ENCODE results near the gene NUDT10.
A peak's percentile ranks its signal among the peaks of the same experiment; 100 is the strongest.
"Not testable (repeated sequence)": the region's sequence is repeated elsewhere in the genome, so short reads cannot be mapped to it uniquely, and the experiment has no call there.

The NUDT10 gene

GRCh38 chrX:51332188-51332942, at the start of gene NUDT10:
NUDT10 (plus strand) TSS chrX:51332822; CDS start chrX:51332966, 144 bp downstream.
- no peak for FAIRE-seq

DNA sequence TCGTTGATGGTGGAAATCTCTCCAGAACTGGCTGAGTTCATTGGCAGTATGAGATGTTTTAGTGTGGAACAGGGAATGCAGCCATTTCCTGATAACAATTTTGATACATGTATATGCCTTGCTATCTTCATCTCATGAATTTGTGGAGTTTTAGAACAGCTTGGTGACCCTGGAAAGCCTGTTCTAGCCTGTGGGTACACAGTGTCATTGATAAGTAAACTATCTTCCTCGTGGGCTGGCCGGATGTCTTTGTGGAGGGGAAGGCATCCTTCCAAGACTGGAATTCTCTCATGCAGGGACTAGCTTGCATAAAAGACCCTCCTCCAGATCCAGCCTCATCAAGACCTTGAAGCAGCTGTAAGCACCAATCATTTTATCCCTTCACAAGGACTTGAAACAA, 40.2 kb upstream of the NUDT10 start:
- FAIRE-seq, result no peak

DNA sequence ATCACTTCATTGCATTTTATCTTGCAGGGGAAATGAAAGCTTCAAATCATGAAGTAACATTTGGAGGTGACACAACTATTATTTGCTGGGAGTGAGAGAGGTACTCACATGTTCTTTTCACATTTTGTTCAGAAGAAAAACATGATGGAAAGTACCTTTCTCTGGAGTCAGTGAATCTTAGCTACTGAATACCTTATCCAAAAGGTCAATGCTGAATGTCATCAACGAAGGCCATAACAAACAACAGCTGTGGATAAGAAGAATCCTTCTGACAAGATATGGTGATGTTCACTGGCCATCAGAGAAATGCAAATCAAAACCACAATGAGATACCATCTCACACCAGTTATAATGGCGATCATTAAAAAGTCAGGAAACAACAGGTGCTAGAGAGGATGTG, 36.5 kb upstream of the NUDT10 start:
- FAIRE-seq, result peak; percentile 79

GRCh38 chrX:51316271-51316670, 16.4 kb upstream of the NUDT10 start:
- FAIRE-seq, result no peak

DNA sequence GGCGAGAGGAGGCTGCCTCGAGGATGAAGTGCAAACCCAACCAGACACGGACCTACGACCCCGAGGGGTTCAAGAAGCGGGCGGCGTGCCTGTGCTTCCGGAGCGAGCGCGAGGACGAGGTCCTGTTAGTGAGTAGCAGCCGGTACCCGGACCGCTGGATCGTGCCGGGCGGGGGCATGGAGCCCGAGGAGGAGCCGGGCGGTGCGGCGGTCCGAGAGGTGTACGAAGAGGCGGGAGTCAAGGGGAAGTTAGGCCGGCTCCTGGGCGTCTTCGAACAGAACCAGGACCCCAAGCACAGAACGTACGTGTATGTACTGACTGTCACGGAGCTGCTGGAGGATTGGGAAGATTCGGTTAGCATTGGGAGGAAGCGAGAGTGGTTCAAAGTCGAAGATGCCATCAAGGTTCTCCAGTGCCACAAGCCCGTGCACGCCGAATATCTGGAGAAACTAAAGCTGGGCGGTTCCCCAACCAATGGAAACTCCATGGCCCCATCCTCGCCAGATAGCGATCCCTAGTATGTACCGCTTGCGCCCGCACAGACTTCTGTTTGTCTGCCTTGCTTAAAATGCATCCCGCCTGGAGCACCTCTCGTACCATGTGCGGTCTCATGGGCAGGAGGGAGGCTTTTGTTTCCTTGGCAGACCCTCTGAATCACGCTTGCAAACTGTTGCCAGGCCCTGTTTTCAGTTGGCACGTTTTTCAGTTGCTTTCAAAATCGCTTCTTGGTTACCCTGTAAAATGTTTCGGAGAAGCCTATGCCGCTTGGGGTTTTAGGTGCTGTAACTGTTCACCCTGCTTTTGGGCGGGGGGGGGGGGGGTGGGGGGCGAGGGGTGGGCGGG, 542 bp downstream of the NUDT10 start:
- not testable (repeated sequence) for FAIRE-seq

DNA sequence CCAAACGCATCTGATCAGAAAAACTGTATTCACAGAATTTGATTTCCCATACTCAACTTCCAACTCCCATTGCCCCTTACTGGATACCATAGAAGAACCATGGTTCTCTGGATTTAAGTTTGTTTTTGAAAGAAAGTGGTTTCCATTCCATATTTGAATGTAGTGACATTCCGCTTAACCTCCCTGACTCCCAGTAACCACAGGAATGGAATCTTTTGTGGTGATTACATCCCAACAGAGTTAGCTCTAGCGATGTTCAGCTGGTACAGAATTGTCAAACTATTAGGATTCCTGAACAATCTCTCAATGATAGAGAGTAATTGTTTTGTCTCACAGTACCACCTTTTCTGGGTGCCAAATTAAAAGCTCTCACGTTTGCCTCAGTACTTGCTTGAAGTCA, 1.7 kb downstream of the NUDT10 start:
- no peak for FAIRE-seq

DNA sequence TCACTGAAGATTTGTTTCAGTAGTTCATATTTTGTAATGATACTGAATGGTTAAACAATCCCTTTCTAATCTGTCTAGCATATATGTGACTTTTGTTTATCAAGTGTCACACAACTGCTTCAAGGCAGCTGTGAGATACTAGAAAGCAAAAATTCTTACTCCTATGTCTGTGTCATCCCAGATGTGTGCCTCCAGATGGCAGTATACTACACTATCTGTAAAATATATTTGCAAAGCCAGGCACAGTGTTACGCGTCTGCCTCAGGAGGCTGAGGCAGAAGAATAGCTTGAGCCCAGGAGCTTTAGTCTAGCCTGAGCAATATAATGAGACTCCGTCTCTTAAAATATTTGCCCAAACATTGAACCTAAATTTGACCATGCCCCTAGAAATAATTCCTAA, 4.0 kb downstream of the NUDT10 start:
- no peak for FAIRE-seq

- no peak for FAIRE-seq
These were observed 28.6 kb downstream of the NUDT10 start for GRCh38 chrX:51361251-51361650.

DNA sequence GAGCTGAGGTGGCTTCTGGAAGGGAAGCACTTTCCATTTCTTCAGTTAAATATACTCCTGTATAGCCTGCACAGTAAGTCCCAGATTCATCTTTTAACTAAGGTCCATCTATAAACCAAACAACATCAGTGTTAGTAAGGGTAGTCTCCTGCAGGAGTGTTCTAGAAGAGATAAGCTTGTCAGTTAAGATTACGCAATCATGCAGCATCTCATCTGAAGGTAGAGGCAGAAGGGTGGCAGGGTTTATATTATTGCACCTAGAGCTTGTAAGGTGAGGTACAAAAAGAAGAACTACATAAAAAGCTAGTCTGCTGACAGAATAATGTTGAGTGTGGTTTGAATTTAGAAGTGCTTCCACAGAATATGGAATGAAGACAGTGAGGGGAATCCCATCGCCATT, 44.0 kb downstream of the NUDT10 start:
- FAIRE-seq, result no peak
